H1 (cell line): ENCODE results near the gene GALNT5.

Source experiments
- POLR2A ChIP-seq, 2 experiments: IDR thresholded peaks; 1 replicate in 1 of 2; 2 replicates in 1 of 2; pipeline ENCODE4 v1.6.1; 2011; ENCODE audit warnings: low read depth in 2 of 2, low read length in 2 of 2, mild to moderate bottlenecking in 2 of 2; ENCODE audit errors: control extremely low read depth in 1 of 2
- SP4 ChIP-seq: IDR thresholded peaks from 2 replicates; pipeline ENCODE4 v1.6.1; 2012; ENCODE audit warnings: low read length, inconsistent platforms

DNA sequence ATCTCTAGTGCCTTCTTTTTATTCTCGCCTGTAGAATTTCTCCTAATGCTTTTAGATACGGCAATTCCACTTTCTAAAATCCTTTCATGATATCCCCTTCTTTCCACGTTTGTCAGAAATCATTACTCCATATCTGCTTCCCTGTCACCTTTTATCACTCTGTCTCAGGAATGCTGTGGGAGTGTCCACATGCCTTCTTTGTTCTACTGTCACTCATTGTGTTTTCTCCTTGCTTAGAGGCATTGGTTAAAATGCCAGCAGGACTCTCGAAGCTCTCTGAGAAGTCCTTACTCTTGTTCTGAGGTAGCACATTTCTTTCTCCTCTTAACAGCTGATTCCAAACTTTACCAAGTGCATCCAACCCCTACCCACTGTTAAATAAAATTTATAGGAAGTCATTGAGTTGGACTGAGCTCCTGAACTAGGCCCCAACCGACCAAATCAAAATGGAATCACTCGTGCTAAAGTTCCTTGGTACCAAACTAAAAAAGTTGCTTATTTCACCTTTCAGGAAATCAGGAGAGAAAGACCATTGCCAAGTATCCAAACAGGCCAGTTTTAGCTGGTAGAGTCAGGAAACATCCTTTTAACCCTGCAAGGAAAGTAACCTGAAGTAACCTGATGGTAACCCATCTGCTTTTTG, 10.6 kb upstream of the GALNT5 start:
- TF ChIP-seq SP4 (no peak), POLR2A (IDR thresholded peaks at IDR 0.05; ENCODE audit: control extremely low read depth in 1 of 2, low read depth in 2 of 2, low read length in 2 of 2) (no peak)
